ENCODE results near the gene SLC7A6OS. TPM values are rescaled to one million over a fixed set of nuclear protein-coding genes. Genes with fewer than 3 reads are reported as not detected.
A peak's percentile ranks its signal among the peaks of the same experiment; 100 is the strongest.

SLC7A6OS gene
- total RNA-seq, 1 experiment from 2014 or later: 19.4 TPM

DNA sequence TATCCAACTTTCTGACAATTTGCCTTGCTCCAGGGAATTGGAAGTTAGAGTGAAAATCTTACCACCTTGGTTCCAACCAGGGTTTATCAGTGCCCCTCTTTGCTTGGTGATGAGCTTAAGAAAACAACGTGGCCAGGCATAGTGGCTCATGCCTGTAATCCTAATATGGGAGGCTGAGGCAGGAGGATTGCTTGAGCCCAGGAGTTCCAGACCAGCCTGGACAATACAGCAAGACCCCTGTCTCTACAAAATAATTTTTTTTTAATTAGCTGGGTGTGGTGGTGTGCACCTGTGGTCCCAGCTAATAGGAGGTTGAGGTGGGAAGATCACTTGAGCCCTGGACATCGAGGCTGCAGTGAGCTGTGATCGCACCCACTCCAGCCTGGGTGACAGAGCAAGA is 25.1 kb downstream of the SLC7A6OS start:
- Mint-ChIP-seq H3K9me3 (ENCODE audit: unreplicated experiment) (no peaks in the 10 kb centered on the region), H3K4me3 (ENCODE audit: unreplicated experiment) (no peak overlapping the region), H3K36me3 (ENCODE audit: insufficient read depth, unreplicated experiment) (peaks cover 88% of the 10 kb centered on the region), H3K27me3 (ENCODE audit: insufficient read depth, unreplicated experiment) (no peaks in the 10 kb centered on the region), H3K27ac (ENCODE audit: low read depth, unreplicated experiment) (peak overlapping the region; percentile 24), H3K4me1 (ENCODE audit: insufficient read depth, unreplicated experiment) (peaks cover 20% of the 10 kb centered on the region)
- DNase-seq (ENCODE audit: unreplicated experiment): no peak
- intact Hi-C loops (cut with micrococcal nuclease): no loop called here
- no TSS peak for BruUV-seq (replicated peaks)
- TF ChIP-seq, protein P1, sequence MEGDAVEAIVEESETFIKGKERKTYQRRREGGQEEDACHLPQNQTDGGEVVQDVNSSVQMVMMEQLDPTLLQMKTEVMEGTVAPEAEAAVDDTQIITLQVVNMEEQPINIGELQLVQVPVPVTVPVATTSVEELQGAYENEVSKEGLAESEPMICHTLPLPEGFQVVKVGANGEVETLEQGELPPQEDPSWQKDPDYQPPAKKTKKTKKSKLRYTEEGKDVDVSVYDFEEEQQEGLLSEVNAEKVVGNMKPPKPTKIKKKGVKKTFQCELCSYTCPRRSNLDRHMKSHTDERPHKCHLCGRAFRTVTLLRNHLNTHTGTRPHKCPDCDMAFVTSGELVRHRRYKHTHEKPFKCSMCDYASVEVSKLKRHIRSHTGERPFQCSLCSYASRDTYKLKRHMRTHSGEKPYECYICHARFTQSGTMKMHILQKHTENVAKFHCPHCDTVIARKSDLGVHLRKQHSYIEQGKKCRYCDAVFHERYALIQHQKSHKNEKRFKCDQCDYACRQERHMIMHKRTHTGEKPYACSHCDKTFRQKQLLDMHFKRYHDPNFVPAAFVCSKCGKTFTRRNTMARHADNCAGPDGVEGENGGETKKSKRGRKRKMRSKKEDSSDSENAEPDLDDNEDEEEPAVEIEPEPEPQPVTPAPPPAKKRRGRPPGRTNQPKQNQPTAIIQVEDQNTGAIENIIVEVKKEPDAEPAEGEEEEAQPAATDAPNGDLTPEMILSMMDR (IDR thresholded peaks at IDR 0.05; ENCODE audit: unreplicated experiment): no peak
- ChIA-PET POLR2A (interaction anchor here (1.2 to 3.7 kb wide), 5 partner anchors 9 to 22 kb away, joined by 3 to 16 read pairs (median 7); partner anchors contain the start of gene SLC7A6), CTCF (interaction anchor here (0.6 to 4.7 kb wide), 9 partner anchors 9 to 1913 kb away, joined by 3 to 46 read pairs (median 4); partner anchors contain the start of gene SLC7A6)

DNA sequence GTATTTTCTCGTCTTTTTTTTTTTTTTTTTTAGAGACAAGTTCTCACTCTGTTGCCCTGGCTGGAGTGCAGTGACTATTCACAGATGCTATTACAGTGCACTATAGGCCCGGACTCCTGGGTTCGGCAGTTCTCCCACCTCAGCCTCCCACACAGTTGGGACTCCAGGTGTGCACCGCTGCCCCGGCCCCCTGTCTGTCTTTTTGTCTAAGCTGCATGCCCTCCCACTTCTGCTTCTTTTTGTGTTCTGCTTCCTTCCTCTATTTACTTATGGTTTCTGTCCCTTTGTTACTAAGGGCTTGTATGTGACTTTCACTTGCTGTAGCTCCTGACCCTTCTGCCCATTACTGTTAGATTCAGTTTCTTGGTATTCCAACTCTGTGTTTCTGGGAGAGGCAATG is 25.9 kb downstream of the SLC7A6OS start:
- intact Hi-C loops (cut with micrococcal nuclease): no loop called here
- Mint-ChIP-seq H3K9me3 (ENCODE audit: unreplicated experiment) (no peaks in the 10 kb centered on the region), H3K4me3 (ENCODE audit: unreplicated experiment) (no peak overlapping the region), H3K36me3 (ENCODE audit: insufficient read depth, unreplicated experiment) (peaks cover 83% of the 10 kb centered on the region), H3K4me1 (ENCODE audit: insufficient read depth, unreplicated experiment) (peaks cover 20% of the 10 kb centered on the region), H3K27ac (ENCODE audit: low read depth, unreplicated experiment) (no peak overlapping the region), H3K27me3 (ENCODE audit: insufficient read depth, unreplicated experiment) (no peaks in the 10 kb centered on the region)
- BruUV-seq (replicated peaks): no TSS peak
- no peak for DNase-seq (ENCODE audit: unreplicated experiment)
- CTCF ChIA-PET: interaction anchor here (0.6 to 4.7 kb wide), 6 partner anchors 10 to 1087 kb away, joined by 3 to 46 read pairs (median 4); partner anchors contain the start of gene SLC7A6
- TF ChIP-seq, protein P1 (IDR thresholded peaks at IDR 0.05; ENCODE audit: unreplicated experiment): no peak
- POLR2A ChIA-PET: interaction anchor here (1.2 to 3.7 kb wide), 5 partner anchors 9 to 47 kb away, joined by 3 to 16 read pairs (median 7); partner anchors contain the start of gene SLC7A6

DNA sequence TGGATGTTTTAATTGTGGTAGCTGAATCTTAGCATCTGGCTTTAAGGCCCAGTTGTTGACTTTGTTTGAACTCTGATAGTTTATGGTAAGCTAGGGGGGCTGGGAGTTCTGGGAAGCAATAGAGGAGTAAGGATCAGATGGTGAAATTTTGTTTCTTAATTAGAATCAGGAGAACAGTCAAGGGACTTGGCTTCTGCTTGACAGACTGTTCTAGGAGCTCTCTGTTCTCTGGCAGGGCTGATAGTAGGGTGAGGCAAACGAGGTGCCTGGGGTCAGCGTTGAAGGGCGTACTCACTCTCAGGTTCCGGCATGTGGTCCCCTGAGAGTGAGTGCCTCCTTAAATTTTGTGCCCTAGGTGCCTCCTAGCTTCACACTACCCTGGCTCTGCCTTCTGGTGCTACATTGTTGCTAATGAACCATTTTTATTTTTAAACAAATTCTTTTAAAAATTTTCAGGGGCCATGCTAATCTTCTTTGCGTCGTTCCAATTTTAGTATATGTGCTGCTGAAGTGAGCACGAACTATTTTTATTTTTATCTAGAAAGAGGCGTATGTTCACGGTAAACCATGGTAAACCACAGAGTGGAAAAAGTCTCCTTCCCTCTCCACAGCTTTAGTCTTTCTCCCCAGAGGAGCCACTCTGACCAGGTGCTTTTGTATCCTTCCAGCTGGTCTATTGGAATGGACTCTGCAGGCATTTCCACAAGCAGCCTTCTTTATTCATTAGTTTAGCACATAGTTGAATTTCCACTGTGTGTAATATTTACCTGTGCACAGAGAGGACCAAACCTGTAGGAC is 26.7 kb downstream of the SLC7A6OS start:
- intact Hi-C loops (cut with micrococcal nuclease): no loop called here
- TF ChIP-seq, protein P1 (IDR thresholded peaks at IDR 0.05; ENCODE audit: unreplicated experiment): no peak
- BruUV-seq (replicated peaks): no TSS peak
- Mint-ChIP-seq H3K9me3 (ENCODE audit: unreplicated experiment) (no peaks in the 10 kb centered on the region), H3K4me1 (ENCODE audit: insufficient read depth, unreplicated experiment) (peaks cover 20% of the 10 kb centered on the region), H3K36me3 (ENCODE audit: insufficient read depth, unreplicated experiment) (peaks cover 81% of the 10 kb centered on the region), H3K4me3 (ENCODE audit: unreplicated experiment) (no peak overlapping the region), H3K27me3 (ENCODE audit: insufficient read depth, unreplicated experiment) (no peaks in the 10 kb centered on the region), H3K27ac (ENCODE audit: low read depth, unreplicated experiment) (peak overlapping the region; percentile 13)
- DNase-seq (ENCODE audit: unreplicated experiment): no peak
- POLR2A ChIA-PET: interaction anchor here (1.0 to 3.7 kb wide), 6 partner anchors 8 to 47 kb away, joined by 3 to 16 read pairs (median 6); partner anchors contain the start of genes PRMT7 and SLC7A6OS
- CTCF ChIA-PET: interaction anchor here (0.6 to 4.7 kb wide), 6 partner anchors 11 to 801 kb away, joined by 3 to 46 read pairs (median 4); partner anchors contain the start of gene SLC7A6

DNA sequence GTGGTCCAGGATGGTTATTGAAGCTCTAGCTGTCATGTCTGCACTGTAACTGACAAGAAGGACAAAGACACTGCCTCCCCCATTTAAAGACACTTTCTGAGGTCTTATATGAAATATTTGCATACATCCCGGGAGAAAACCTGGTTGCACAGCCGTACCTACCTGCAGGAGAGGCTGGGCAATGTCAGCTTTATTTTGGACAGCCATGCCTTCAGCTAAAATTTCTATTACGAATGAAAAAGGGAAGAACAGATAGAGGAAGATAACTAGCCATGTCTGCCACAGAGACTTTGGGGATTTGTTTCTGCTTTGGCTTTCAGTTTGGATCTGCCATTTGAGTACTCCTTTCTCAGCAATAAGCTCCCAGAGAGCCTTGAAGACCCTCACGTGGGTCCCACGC is 27.4 kb downstream of the SLC7A6OS start:
- intact Hi-C loops (cut with micrococcal nuclease): no loop called here
- ChIA-PET CTCF (interaction anchor here (0.6 to 4.7 kb wide), 5 partner anchors 10 to 801 kb away, joined by 3 to 46 read pairs (median 4); partner anchors contain the start of gene SLC7A6), POLR2A (interaction anchor here (1.0 to 3.7 kb wide), 5 partner anchors 7 to 46 kb away, joined by 3 to 16 read pairs (median 6); partner anchors contain the start of genes PRMT7 and SLC7A6OS)
- Mint-ChIP-seq H3K36me3 (ENCODE audit: insufficient read depth, unreplicated experiment) (peaks cover 78% of the 10 kb centered on the region), H3K9me3 (ENCODE audit: unreplicated experiment) (no peaks in the 10 kb centered on the region), H3K4me1 (ENCODE audit: insufficient read depth, unreplicated experiment) (peaks cover 20% of the 10 kb centered on the region), H3K4me3 (ENCODE audit: unreplicated experiment) (no peak overlapping the region), H3K27me3 (ENCODE audit: insufficient read depth, unreplicated experiment) (no peaks in the 10 kb centered on the region), H3K27ac (ENCODE audit: low read depth, unreplicated experiment) (peak overlapping the region; percentile 13)
- TF ChIP-seq, protein P1 (IDR thresholded peaks at IDR 0.05; ENCODE audit: unreplicated experiment): no peak
- no TSS peak for BruUV-seq (replicated peaks)
- DNase-seq (ENCODE audit: unreplicated experiment): no peak
